GM12878 (cell line): ENCODE measurements around the gene DYNC1H1. TPM values are rescaled to one million over a fixed set of nuclear protein-coding genes. Genes with fewer than 3 reads are reported as not detected.

Experiments used
- ATAC-seq: fragments of 200-7000 bp; cut with Tn5 transposase; 3 replicates; pipeline ENCODE4 v1.9.1; 2020; ENCODE audit warnings: mild to moderate bottlenecking, moderate library complexity
- BruUV-seq: library from RNA; stranded (reverse); fragments of 400-500 nt; replicated peaks from 2 replicates; lab custom pipeline; 2021; lab: Mats Ljungman, UMichigan
- CTCF ChIA-PET: fragments of 300-600 bp; sonication (Branson Sonifier 250); formaldehyde crosslinking; extraction: SDS; loops from one replicate; lab custom pipeline; 2021; ENCODE audit warnings: inconsistent platforms; lab: Yijun Ruan, JAX
- POLR2A ChIA-PET: fragments of 350-600 bp; formaldehyde crosslinking; extraction: SDS; loops from one replicate; lab custom pipeline; 2021; ENCODE audit warnings: inconsistent platforms; lab: Charles Lee
- RAD21 ChIA-PET: fragments of 300-600 bp; sonication (Branson Sonifier 250); formaldehyde crosslinking; loops from one replicate; lab custom pipeline; 2023; ENCODE audit warnings: antibody characterized with exemption; ENCODE audit not compliant: unreplicated experiment; lab: Charles Lee
- SMC1A ChIA-PET: fragments of 300-600 bp; sonication (Branson Sonifier 250); formaldehyde crosslinking; loops from one replicate; lab custom pipeline; 2023; ENCODE audit not compliant: unreplicated experiment, uncharacterized antibody; lab: Charles Lee
- DNase-seq: peaks from one replicate; pipeline ENCODE4 v3.0.0-alpha.2; 2011; ENCODE audit warnings: low read depth, low spot score
- FAIRE-seq: peaks from 3 replicates; lab custom pipeline; 2011; peaks lifted over from hg19 to GRCh38; lab: Jason Lieb, UNC
- H2AFZ ChIP-seq: 2 replicates; pipeline ENCODE4 v1.6.0; 2011; ENCODE audit warnings: low read depth, low read length, control low read depth; ENCODE audit not compliant: control insufficient read depth
- H3K27ac ChIP-seq: 2 replicates; pipeline ENCODE4 v1.5.1; 2011; ENCODE audit warnings: control low read depth; ENCODE audit not compliant: control insufficient read depth, insufficient read depth
- H3K27me3 ChIP-seq, 2 experiments: replicated peaks in 1 of 2; 2 replicates each; pipeline versions ENCODE4 v1.6.0 to v1.6.1; 2011; ENCODE audit warnings: low read length in 1 of 2; ENCODE audit not compliant: control insufficient read depth in 2 of 2, insufficient read depth in 2 of 2
- H3K36me3 ChIP-seq, 2 experiments: 2 replicates each; pipeline ENCODE4 v1.5.1; 2011; ENCODE audit warnings: low read length in 1 of 2; ENCODE audit not compliant: control insufficient read depth in 2 of 2, insufficient read depth in 2 of 2
- H3K4me1 ChIP-seq: 2 replicates; pipeline ENCODE4 v1.6.1; 2011; ENCODE audit warnings: mild to moderate bottlenecking, low read length, moderate library complexity, mixed read lengths; ENCODE audit not compliant: control insufficient read depth, insufficient read depth
- H3K4me2 ChIP-seq: 2 replicates; pipeline ENCODE4 v1.6.0; 2011; ENCODE audit warnings: control low read depth; ENCODE audit not compliant: control insufficient read depth, insufficient read depth
- H3K4me3 ChIP-seq: fragments of 200-600 bp; sonication (generic); 2 replicates; pipeline ENCODE4 v1.5.1; 2016
- H3K79me2 ChIP-seq: 2 replicates; pipeline ENCODE4 v1.6.0; 2011; ENCODE audit warnings: low read length; ENCODE audit not compliant: control insufficient read depth, insufficient read depth
- H3K9ac ChIP-seq: 2 replicates; pipeline ENCODE4 v1.8.0; 2011; ENCODE audit warnings: low read length, control low read depth, mixed read lengths; ENCODE audit not compliant: control insufficient read depth, insufficient read depth
- H3K9me3 ChIP-seq: replicated peaks from 3 replicates; pipeline ENCODE4 v1.5.1; 2011; ENCODE audit warnings: mild to moderate bottlenecking, low read length; ENCODE audit not compliant: control insufficient read depth, insufficient read depth
- H4K20me1 ChIP-seq: 2 replicates; pipeline ENCODE4 v1.6.0; 2011; ENCODE audit not compliant: control insufficient read depth, insufficient read depth
- CHD1 ChIP-seq: IDR thresholded peaks from 2 replicates; pipeline ENCODE4 v1.6.1; 2012; ENCODE audit warnings: low read depth, low read length, improper control_type of control experiment
- EED ChIP-seq: sonication (generic); IDR thresholded peaks from 2 replicates; pipeline ENCODE4 v1.6.1; 2016; ENCODE audit warnings: antibody characterized with exemption, low read depth
- EZH2 ChIP-seq: IDR thresholded peaks from 2 replicates; pipeline ENCODE4 v1.6.1; 2012; ENCODE audit warnings: low read depth, mild to moderate bottlenecking, control low read depth, inconsistent platforms, low read length, borderline replicate concordance; ENCODE audit not compliant: control insufficient read depth
- IKZF2 ChIP-seq, 2 experiments: fragments of 450-650 bp; IDR thresholded peaks; 2 replicates each; pipeline ENCODE4 v1.6.1; 2017; ENCODE audit warnings: mild to moderate bottlenecking in 2 of 2, moderate library complexity in 2 of 2
- NBN ChIP-seq: fragments of 450-650 bp; IDR thresholded peaks from 2 replicates; pipeline ENCODE4 v1.6.1; 2016
- NRF1 ChIP-seq: conservative IDR thresholded peaks from 2 replicates; pipeline ENCODE4 v1.6.1; 2011; ENCODE audit warnings: mild to moderate bottlenecking, low read depth, low read length, improper control_type of control experiment
- PBX3 ChIP-seq: IDR thresholded peaks from 2 replicates; pipeline ENCODE4 v1.6.1; 2011; ENCODE audit warnings: mild to moderate bottlenecking, low read depth, low read length, moderate library complexity; ENCODE audit not compliant: insufficient replicate concordance
- PML ChIP-seq: IDR thresholded peaks from 2 replicates; pipeline ENCODE4 v1.6.1; 2012; ENCODE audit warnings: low read length, inconsistent platforms
- RAD51 ChIP-seq: fragments of 450-650 bp; IDR thresholded peaks from 2 replicates; pipeline ENCODE4 v1.6.1; 2016; ENCODE audit warnings: moderate library complexity, mild to moderate bottlenecking, inconsistent platforms
- SPI1 ChIP-seq: IDR thresholded peaks from 2 replicates; pipeline ENCODE4 v1.6.1; 2011; ENCODE audit warnings: low read depth, mild to moderate bottlenecking, low read length, moderate library complexity, borderline replicate concordance; ENCODE audit not compliant: insufficient read depth
- TCF12 ChIP-seq: IDR thresholded peaks from 2 replicates; pipeline ENCODE4 v1.6.1; 2011; ENCODE audit warnings: low read depth, mild to moderate bottlenecking, low read length
- ZSCAN29 ChIP-seq: fragments of 450-650 bp; IDR thresholded peaks from 2 replicates; pipeline ENCODE4 v1.6.1; 2017; ENCODE audit warnings: mild to moderate bottlenecking, moderate library complexity
- WGBS: methylation state at CpG from one replicate; pipeline ENCODE4 v1.1.6; 2016; ENCODE audit warnings: low lambda C conversion rate; ENCODE audit not compliant: insufficient replicate concordance, insufficient coverage; ENCODE audit errors: missing lambda C conversion rate; 5-methylcytosine and 5-hydroxymethylcytosine counted together
- in situ Hi-C: fragments of 300-500 bp; cut with MboI; formaldehyde crosslinking; loops from 9 replicates; pipeline ENCODE4 v1.14.3; 2018; ENCODE audit warnings: mixed read lengths
- intact Hi-C: fragments of 100-400 bp; cut with micrococcal nuclease; formaldehyde crosslinking; loops from one replicate; pipeline ENCODE4 v1.14.2; 2022; ENCODE audit not compliant: unreplicated experiment
- polyA plus RNA-seq, 11 experiments: library from polyadenylated mRNA; depleted of rRNA in 4 of 11; unstranded in 6 of 11; stranded (reverse) in 5 of 11; fragments of >200 nt; fragmentation: Nextera tagmentation in 4 of 11; fragmentation: Illumina TruSeq in 1 of 11; extraction: Ambion mirVana in 4 of 11; extraction: Trizol in 1 of 11; gene quantifications; 1 replicate in 1 of 11; 2 replicates in 10 of 11; pipeline versions ENCODE4 v1.2.1 to v1.2.3, GENCODE V29; 2011 to 2016; ENCODE audit warnings: inconsistent platforms in 2 of 11, missing spikeins in 2 of 11, low read depth in 1 of 11
- total RNA-seq, 4 experiments: library from RNA; depleted of rRNA in 3 of 4; stranded (reverse); fragments of >200 nt in 3 of 4; fragmentation: Illumina TruSeq in 1 of 4; extraction: Trizol in 1 of 4; gene quantifications; 2 replicates each; pipeline versions ENCODE4 v1.2.1 to v1.2.3, GENCODE V29; 2013 to 2021
- TF ChIP-seq, protein P1 (sequence below): fragments of 150-350 bp; IDR thresholded peaks from 2 replicates; pipeline ENCODE4 v1.6.1; 2014; ENCODE audit warnings: mild to moderate bottlenecking, low read depth, low read length
- TF ChIP-seq, protein P2 (sequence below): fragments of 450-650 bp; IDR thresholded peaks from 2 replicates; pipeline ENCODE4 v1.6.1; 2017; ENCODE audit warnings: low read depth, mild to moderate bottlenecking, moderate library complexity

The DYNC1H1 gene
- total and polyA plus RNA-seq, 10 of the 15 experiments (the other 5 are each of a cell fraction or from before 2014, with no cell fraction given) = 38.4 to 291 (median 111) TPM

- no peak for TF ChIP-seq RAD51
- no peak for TF ChIP-seq SPI1
- TF ChIP-seq NRF1 = no peak
- no peak for TF ChIP-seq CHD1
- TF ChIP-seq, protein P1, sequence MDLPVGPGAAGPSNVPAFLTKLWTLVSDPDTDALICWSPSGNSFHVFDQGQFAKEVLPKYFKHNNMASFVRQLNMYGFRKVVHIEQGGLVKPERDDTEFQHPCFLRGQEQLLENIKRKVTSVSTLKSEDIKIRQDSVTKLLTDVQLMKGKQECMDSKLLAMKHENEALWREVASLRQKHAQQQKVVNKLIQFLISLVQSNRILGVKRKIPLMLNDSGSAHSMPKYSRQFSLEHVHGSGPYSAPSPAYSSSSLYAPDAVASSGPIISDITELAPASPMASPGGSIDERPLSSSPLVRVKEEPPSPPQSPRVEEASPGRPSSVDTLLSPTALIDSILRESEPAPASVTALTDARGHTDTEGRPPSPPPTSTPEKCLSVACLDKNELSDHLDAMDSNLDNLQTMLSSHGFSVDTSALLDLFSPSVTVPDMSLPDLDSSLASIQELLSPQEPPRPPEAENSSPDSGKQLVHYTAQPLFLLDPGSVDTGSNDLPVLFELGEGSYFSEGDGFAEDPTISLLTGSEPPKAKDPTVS = no peak
- no peak for TF ChIP-seq EZH2
Observed at GRCh38 chr14:101939646-101940170, 24.7 kb upstream of the DYNC1H1 start (continued).

DNA sequence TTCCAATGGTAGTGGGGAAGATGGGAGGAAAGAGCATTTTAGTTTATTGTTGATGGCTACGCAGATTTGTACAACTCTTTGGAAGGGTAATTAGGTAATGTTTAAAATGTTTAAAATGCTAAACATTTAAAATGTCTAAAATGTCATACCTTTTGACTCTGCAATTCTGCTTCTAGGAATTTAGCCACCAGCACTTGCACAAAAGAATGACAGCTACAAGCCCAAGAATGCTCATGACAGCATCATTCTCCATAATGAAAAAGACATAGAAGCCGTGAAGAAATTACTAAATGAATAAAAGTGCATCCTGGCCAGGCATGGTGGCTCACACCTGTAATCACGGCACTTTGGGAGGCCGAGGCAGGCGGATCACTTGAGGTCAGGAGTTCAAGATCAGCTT, 19.9 kb upstream of the DYNC1H1 start:
- FAIRE-seq = no peak
- Histone ChIP-seq H3K4me3 (no peak overlapping the region), H3K9ac (no peak overlapping the region), H3K27ac (no peak overlapping the region), H3K4me1 (peaks cover 2% of the 10 kb centered on the region; the same call in 1 of the 2 replicates), H3K9me3 (no peaks in the 10 kb centered on the region), H4K20me1 (no peaks in the 10 kb centered on the region), H3K27me3 (no peaks in the 10 kb centered on the region), H3K79me2 (peaks cover 10% of the 10 kb centered on the region), H2AFZ (no peak overlapping the region), H3K36me3 (no peaks in the 10 kb centered on the region), H3K4me2 (no peak overlapping the region)
- ChIA-PET POLR2A (no interaction called here), RAD21 (interaction anchor here (1.2 kb wide), 1 partner anchor 173 kb away, joined by 3 read pairs; no protein-coding TSS in a partner anchor), SMC1A (no interaction called here), CTCF (interaction anchor here (1.2 kb wide), 2 partner anchors 13 to 173 kb away, joined by 3 to 4 read pairs; no protein-coding TSS in a partner anchor)
- 70% methylated on average over 5 of the region's 5 CpGs for WGBS
- in situ Hi-C loops (no loop called here), intact Hi-C loops (loop anchor here (10.0 kb wide), 1 partner anchor 100 kb away; no protein-coding TSS in a partner anchor)
- no peak for DNase-seq
- BruUV-seq = no TSS peak
- TF ChIP-seq TCF12 (no peak), PBX3 (no peak), ZSCAN29 (no peak), NBN (no peak), EED (no peak), IKZF2 (IDR thresholded peaks at IDR 0.05) (no peak), PML (no peak)
- TF ChIP-seq, protein P2, sequence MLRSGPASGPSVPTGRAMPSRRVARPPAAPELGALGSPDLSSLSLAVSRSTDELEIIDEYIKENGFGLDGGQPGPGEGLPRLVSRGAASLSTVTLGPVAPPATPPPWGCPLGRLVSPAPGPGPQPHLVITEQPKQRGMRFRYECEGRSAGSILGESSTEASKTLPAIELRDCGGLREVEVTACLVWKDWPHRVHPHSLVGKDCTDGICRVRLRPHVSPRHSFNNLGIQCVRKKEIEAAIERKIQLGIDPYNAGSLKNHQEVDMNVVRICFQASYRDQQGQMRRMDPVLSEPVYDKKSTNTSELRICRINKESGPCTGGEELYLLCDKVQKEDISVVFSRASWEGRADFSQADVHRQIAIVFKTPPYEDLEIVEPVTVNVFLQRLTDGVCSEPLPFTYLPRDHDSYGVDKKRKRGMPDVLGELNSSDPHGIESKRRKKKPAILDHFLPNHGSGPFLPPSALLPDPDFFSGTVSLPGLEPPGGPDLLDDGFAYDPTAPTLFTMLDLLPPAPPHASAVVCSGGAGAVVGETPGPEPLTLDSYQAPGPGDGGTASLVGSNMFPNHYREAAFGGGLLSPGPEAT = no peak
- ATAC-seq = no peak
